HL-60 (cell line): ENCODE data around the gene OLFM4.

Experiments
- DNase-seq, 2 experiments: peaks; one replicate each; pipeline ENCODE4 v3.0.0-alpha.2; 2010 to 2020; ENCODE audit warnings: low read depth in 1 of 2, low spot score in 1 of 2
- H3K27ac ChIP-seq: fragments of 250-450 bp; sonication (Bioruptor Pico); replicated peaks from 2 replicates; pipeline ENCODE4 v1.5.1; 2020; ENCODE audit warnings: mild to moderate bottlenecking, moderate library complexity
- H3K27me3 ChIP-seq: fragments of 250-450 bp; sonication (Bioruptor Pico); 2 replicates; pipeline ENCODE4 v1.5.1; 2021; ENCODE audit warnings: mild to moderate bottlenecking, moderate library complexity; ENCODE audit not compliant: insufficient read depth, poor library complexity, severe bottlenecking
- H3K4me3 ChIP-seq: replicated peaks from 2 replicates; pipeline ENCODE4 v1.5.1; 2011; ENCODE audit warnings: mild to moderate bottlenecking, control low read depth, low read length; ENCODE audit not compliant: insufficient read depth
- GABPA ChIP-seq: IDR thresholded peaks from 2 replicates; pipeline ENCODE4 v1.6.1; 2012; ENCODE audit warnings: low read depth
- POLR2AphosphoS5 ChIP-seq: IDR thresholded peaks from 2 replicates; pipeline ENCODE4 v1.6.1; 2012; ENCODE audit warnings: low read depth
- SPI1 ChIP-seq: IDR thresholded peaks from 2 replicates; pipeline ENCODE4 v1.6.1; 2012; ENCODE audit warnings: low read depth, mild to moderate bottlenecking, borderline replicate concordance
- TF ChIP-seq, protein P1 (sequence below): IDR thresholded peaks from 2 replicates; pipeline ENCODE4 v1.6.1; 2012; ENCODE audit warnings: low read depth; ENCODE audit not compliant: insufficient replicate concordance
- TF ChIP-seq, protein P2 (sequence below): IDR thresholded peaks from one replicate; pipeline ENCODE4 v1.5.1; 2011; ENCODE audit warnings: low read length, control low read depth, inconsistent platforms; ENCODE audit not compliant: insufficient read depth

OLFM4 gene

DNA sequence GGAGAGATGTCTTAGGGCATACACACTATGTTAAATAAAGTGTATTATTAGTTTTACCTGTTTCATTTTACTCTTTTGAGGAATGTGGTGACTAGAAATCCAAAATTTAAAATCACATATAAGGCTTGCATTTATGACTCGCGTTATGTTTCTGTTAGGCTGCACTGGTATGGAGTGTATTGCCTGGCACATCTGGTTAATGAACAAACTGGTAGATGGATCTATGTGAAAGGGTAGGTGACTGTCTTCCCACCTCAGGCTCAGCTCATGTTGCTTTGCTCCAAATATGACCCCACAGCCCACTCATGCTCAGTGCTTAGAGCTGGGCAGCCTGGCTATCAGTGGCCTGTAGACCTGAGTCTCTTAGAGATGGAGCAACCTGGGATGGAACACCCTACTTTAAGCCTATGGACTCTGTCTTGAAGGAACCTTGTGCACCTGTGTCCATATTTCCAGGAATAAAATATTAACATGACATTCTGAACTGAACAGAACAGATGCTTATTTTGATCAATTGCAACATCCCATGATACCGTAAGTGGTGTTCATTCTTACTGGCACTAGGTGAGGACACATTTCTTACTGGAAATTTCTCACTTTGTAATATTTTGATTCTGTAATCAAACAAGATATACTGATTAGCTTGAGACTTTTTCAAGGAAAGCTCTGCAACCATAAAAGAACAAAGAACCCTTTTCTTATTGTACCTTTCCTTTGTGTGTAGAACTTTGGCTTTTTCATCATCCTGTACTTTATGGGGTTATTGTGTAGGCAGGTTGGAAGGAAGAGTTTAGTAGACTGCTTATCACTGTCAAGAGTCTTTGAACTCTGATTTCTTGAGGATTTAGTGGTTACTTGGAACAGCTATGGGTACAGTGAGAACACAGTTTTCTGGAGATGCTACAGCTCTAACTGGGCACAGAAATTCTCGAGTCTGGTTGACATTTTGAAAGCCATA lies 9.6 kb upstream of the OLFM4 start:
- TF ChIP-seq POLR2AphosphoS5 (no peak), GABPA (no peak), SPI1 (no peak)
- TF ChIP-seq, protein P1, sequence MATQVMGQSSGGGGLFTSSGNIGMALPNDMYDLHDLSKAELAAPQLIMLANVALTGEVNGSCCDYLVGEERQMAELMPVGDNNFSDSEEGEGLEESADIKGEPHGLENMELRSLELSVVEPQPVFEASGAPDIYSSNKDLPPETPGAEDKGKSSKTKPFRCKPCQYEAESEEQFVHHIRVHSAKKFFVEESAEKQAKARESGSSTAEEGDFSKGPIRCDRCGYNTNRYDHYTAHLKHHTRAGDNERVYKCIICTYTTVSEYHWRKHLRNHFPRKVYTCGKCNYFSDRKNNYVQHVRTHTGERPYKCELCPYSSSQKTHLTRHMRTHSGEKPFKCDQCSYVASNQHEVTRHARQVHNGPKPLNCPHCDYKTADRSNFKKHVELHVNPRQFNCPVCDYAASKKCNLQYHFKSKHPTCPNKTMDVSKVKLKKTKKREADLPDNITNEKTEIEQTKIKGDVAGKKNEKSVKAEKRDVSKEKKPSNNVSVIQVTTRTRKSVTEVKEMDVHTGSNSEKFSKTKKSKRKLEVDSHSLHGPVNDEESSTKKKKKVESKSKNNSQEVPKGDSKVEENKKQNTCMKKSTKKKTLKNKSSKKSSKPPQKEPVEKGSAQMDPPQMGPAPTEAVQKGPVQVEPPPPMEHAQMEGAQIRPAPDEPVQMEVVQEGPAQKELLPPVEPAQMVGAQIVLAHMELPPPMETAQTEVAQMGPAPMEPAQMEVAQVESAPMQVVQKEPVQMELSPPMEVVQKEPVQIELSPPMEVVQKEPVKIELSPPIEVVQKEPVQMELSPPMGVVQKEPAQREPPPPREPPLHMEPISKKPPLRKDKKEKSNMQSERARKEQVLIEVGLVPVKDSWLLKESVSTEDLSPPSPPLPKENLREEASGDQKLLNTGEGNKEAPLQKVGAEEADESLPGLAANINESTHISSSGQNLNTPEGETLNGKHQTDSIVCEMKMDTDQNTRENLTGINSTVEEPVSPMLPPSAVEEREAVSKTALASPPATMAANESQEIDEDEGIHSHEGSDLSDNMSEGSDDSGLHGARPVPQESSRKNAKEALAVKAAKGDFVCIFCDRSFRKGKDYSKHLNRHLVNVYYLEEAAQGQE, result no peak
- TF ChIP-seq, protein P2, sequence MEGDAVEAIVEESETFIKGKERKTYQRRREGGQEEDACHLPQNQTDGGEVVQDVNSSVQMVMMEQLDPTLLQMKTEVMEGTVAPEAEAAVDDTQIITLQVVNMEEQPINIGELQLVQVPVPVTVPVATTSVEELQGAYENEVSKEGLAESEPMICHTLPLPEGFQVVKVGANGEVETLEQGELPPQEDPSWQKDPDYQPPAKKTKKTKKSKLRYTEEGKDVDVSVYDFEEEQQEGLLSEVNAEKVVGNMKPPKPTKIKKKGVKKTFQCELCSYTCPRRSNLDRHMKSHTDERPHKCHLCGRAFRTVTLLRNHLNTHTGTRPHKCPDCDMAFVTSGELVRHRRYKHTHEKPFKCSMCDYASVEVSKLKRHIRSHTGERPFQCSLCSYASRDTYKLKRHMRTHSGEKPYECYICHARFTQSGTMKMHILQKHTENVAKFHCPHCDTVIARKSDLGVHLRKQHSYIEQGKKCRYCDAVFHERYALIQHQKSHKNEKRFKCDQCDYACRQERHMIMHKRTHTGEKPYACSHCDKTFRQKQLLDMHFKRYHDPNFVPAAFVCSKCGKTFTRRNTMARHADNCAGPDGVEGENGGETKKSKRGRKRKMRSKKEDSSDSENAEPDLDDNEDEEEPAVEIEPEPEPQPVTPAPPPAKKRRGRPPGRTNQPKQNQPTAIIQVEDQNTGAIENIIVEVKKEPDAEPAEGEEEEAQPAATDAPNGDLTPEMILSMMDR, result no peak
- no peak for DNase-seq
- Histone ChIP-seq H3K27me3 (no peaks in the 10 kb centered on the region), H3K27ac (peak overlapping the region; percentile 74), H3K4me3 (no peak overlapping the region)

DNA sequence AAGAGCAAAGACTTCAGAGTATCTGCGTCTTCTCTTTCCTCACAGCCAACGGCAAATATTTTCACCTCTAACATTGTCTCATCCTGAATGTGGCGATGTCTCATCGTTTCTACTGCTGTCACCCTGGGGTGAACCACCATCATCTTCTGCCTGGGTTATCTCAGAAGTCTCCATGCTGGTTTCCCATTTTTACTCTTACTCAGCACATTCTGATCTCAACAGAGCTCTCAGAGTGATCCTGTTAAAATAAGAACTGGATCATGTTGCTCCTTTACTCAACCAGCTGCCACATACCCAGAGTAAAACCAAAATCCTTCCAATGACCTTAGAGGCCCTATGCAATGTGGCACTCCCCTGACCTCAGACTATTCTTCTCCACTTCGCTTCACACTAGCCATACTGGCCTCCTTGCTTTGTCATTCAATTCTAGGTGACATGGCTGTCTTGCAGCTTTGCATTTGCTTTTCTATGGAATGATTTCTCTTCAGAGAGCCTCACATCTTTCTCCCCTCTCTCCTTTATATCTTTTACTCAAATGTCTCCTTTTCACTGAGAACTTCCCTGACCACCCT lies 7.8 kb upstream of the OLFM4 start:
- TF ChIP-seq, protein P2, result no peak
- Histone ChIP-seq H3K4me3 (no peak overlapping the region), H3K27me3 (no peaks in the 10 kb centered on the region), H3K27ac (no peak overlapping the region)
- DNase-seq, result no peak

DNA sequence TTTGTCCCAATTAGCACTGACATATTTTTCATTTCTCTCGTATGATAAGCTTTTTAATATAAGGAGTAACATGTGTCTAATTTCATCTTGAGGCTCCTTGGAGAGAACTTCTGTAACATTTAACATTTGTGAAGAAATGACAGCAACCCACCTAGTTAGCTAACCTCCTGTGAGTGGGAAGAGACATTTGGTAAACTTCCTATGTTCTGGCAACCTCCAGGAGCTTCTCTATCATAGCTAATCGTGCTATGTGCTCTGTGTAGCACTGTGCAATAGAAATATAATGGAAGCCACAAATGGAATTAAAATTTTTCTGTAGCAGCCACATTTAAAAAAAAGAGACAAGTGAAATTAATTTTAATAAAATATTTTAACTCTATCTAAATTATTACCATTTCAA lies 5.4 kb upstream of the OLFM4 start:
- Histone ChIP-seq H3K27ac (peak overlapping the region; percentile 45), H3K4me3 (no peak overlapping the region), H3K27me3 (no peaks in the 10 kb centered on the region)
- peak in 1 of 2 experiments; percentile 39 for DNase-seq
- no peak for TF ChIP-seq SPI1
- TF ChIP-seq, protein P2, result no peak

DNA sequence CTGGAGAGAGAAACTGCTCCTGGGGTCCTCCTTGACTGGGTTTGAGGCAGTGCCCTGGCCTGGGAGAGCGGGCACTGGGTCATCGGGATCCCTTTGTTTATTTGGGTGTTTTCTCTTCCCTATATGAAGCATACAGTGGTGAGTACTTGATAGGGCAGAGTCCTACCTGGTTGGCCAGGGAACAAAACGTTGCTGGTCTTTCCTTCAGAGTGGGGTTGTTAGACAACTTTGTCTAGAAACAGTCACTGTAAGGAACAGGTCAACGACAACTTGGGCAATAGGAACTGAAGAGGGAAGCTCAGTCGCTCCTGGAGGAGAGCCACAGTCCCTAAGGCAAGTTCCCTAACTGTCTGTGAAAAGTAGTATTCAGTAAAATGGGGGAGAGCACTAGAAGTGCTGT lies 550 bp upstream of the OLFM4 start:
- Histone ChIP-seq H3K27me3 (no peaks in the 10 kb centered on the region), H3K4me3 (no peak overlapping the region), H3K27ac (peak overlapping the region; percentile 33; the same call in 1 of the 2 replicates)
- TF ChIP-seq GABPA (no peak), SPI1 (no peak), POLR2AphosphoS5 (no peak)
- TF ChIP-seq, protein P2, result no peak
- TF ChIP-seq, protein P1, result no peak
- DNase-seq, result peak in 1 of 2 experiments; percentile 25
